GM12878 (cell line): ENCODE data around the gene NMUR2. TPM values are rescaled to one million over a fixed set of nuclear protein-coding genes. Genes with fewer than 3 reads are reported as not detected.

Source experiments
- ATAC-seq: fragments of 200-7000 bp; cut with Tn5 transposase; 3 replicates; pipeline ENCODE4 v1.9.1; 2020; ENCODE audit warnings: mild to moderate bottlenecking, moderate library complexity
- Bru-seq: library from RNA; stranded (reverse); fragments of 400-500 nt; gene quantifications from one replicate; lab custom pipeline; 2021; lab: Mats Ljungman, UMichigan
- BruChase-seq, 2 experiments: library from RNA; stranded (reverse); fragments of 400-500 nt; gene quantifications; one replicate each; lab custom pipeline; 2021; lab: Mats Ljungman, UMichigan
- BruUV-seq: library from RNA; stranded (reverse); fragments of 400-500 nt; replicated peaks from 2 replicates; lab custom pipeline; 2021; lab: Mats Ljungman, UMichigan
- CTCF ChIA-PET: fragments of 300-600 bp; sonication (Branson Sonifier 250); formaldehyde crosslinking; extraction: SDS; loops from one replicate; lab custom pipeline; 2021; ENCODE audit warnings: inconsistent platforms; lab: Yijun Ruan, JAX
- POLR2A ChIA-PET: fragments of 350-600 bp; formaldehyde crosslinking; extraction: SDS; loops from one replicate; lab custom pipeline; 2021; ENCODE audit warnings: inconsistent platforms; lab: Charles Lee
- RAD21 ChIA-PET: fragments of 300-600 bp; sonication (Branson Sonifier 250); formaldehyde crosslinking; loops from one replicate; lab custom pipeline; 2023; ENCODE audit warnings: antibody characterized with exemption; ENCODE audit not compliant: unreplicated experiment; lab: Charles Lee
- SMC1A ChIA-PET: fragments of 300-600 bp; sonication (Branson Sonifier 250); formaldehyde crosslinking; loops from one replicate; lab custom pipeline; 2023; ENCODE audit not compliant: unreplicated experiment, uncharacterized antibody; lab: Charles Lee
- DNase-seq: peaks from one replicate; pipeline ENCODE4 v3.0.0-alpha.2; 2011; ENCODE audit warnings: low read depth, low spot score
- FAIRE-seq: peaks from 3 replicates; lab custom pipeline; 2011; peaks lifted over from hg19 to GRCh38; lab: Jason Lieb, UNC
- H2AFZ ChIP-seq: 2 replicates; pipeline ENCODE4 v1.6.0; 2011; ENCODE audit warnings: low read depth, low read length, control low read depth; ENCODE audit not compliant: control insufficient read depth
- H3K27ac ChIP-seq: 2 replicates; pipeline ENCODE4 v1.5.1; 2011; ENCODE audit warnings: control low read depth; ENCODE audit not compliant: control insufficient read depth, insufficient read depth
- H3K27me3 ChIP-seq, 2 experiments: replicated peaks in 1 of 2; 2 replicates each; pipeline versions ENCODE4 v1.6.0 to v1.6.1; 2011; ENCODE audit warnings: low read length in 1 of 2; ENCODE audit not compliant: control insufficient read depth in 2 of 2, insufficient read depth in 2 of 2
- H3K36me3 ChIP-seq, 2 experiments: 2 replicates each; pipeline ENCODE4 v1.5.1; 2011; ENCODE audit warnings: low read length in 1 of 2; ENCODE audit not compliant: control insufficient read depth in 2 of 2, insufficient read depth in 2 of 2
- H3K4me1 ChIP-seq: 2 replicates; pipeline ENCODE4 v1.6.1; 2011; ENCODE audit warnings: mild to moderate bottlenecking, low read length, moderate library complexity, mixed read lengths; ENCODE audit not compliant: control insufficient read depth, insufficient read depth
- H3K4me2 ChIP-seq: 2 replicates; pipeline ENCODE4 v1.6.0; 2011; ENCODE audit warnings: control low read depth; ENCODE audit not compliant: control insufficient read depth, insufficient read depth
- H3K4me3 ChIP-seq: fragments of 200-600 bp; sonication (generic); 2 replicates; pipeline ENCODE4 v1.5.1; 2016
- H3K79me2 ChIP-seq: 2 replicates; pipeline ENCODE4 v1.6.0; 2011; ENCODE audit warnings: low read length; ENCODE audit not compliant: control insufficient read depth, insufficient read depth
- H3K9ac ChIP-seq: 2 replicates; pipeline ENCODE4 v1.8.0; 2011; ENCODE audit warnings: low read length, control low read depth, mixed read lengths; ENCODE audit not compliant: control insufficient read depth, insufficient read depth
- H3K9me3 ChIP-seq: replicated peaks from 3 replicates; pipeline ENCODE4 v1.5.1; 2011; ENCODE audit warnings: mild to moderate bottlenecking, low read length; ENCODE audit not compliant: control insufficient read depth, insufficient read depth
- H4K20me1 ChIP-seq: 2 replicates; pipeline ENCODE4 v1.6.0; 2011; ENCODE audit not compliant: control insufficient read depth, insufficient read depth
- CHD2 ChIP-seq: IDR thresholded peaks from 2 replicates; pipeline ENCODE4 v1.6.1; 2011; ENCODE audit warnings: low read depth, low read length, improper control_type of control experiment, borderline replicate concordance
- FOS ChIP-seq: IDR thresholded peaks from 3 replicates; pipeline ENCODE4 v1.6.1; 2011; ENCODE audit warnings: borderline replicate concordance; ENCODE audit not compliant: insufficient read length; ENCODE audit errors: extremely low read depth
- JUND ChIP-seq: IDR thresholded peaks from 2 replicates; pipeline ENCODE4 v1.6.1; 2012; ENCODE audit warnings: low read depth, mild to moderate bottlenecking, low read length, improper control_type of control experiment, moderate library complexity
- MXI1 ChIP-seq: fragments of 150-350 bp; IDR thresholded peaks from 2 replicates; pipeline ENCODE4 v1.6.1; 2011; ENCODE audit warnings: low read depth, mild to moderate bottlenecking, inconsistent platforms, low read length, improper control_type of control experiment
- NFXL1 ChIP-seq: fragments of 450-650 bp; IDR thresholded peaks from 2 replicates; pipeline ENCODE4 v1.6.1; 2017; ENCODE audit warnings: antibody characterized with exemption, mild to moderate bottlenecking, borderline replicate concordance
- NR2C2 ChIP-seq: IDR thresholded peaks from 2 replicates; pipeline ENCODE4 v1.6.1; 2011; ENCODE audit warnings: borderline replicate concordance, low read depth; ENCODE audit not compliant: control insufficient read depth, insufficient read length
- NR2F1 ChIP-seq: fragments of 450-650 bp; conservative IDR thresholded peaks from 2 replicates; pipeline ENCODE4 v1.6.1; 2017; ENCODE audit warnings: mild to moderate bottlenecking
- NRF1 ChIP-seq: conservative IDR thresholded peaks from 2 replicates; pipeline ENCODE4 v1.6.1; 2011; ENCODE audit warnings: mild to moderate bottlenecking, low read depth, low read length, improper control_type of control experiment
- PML ChIP-seq: IDR thresholded peaks from 2 replicates; pipeline ENCODE4 v1.6.1; 2012; ENCODE audit warnings: low read length, inconsistent platforms
- RELA ChIP-seq: fragments of 450-650 bp; IDR thresholded peaks from 2 replicates; pipeline ENCODE4 v1.8.0; 2014; ENCODE audit warnings: borderline replicate concordance; ENCODE audit not compliant: partially characterized antibody
- SIN3A ChIP-seq: IDR thresholded peaks from 2 replicates; pipeline ENCODE4 v1.6.1; 2012; ENCODE audit warnings: low read depth, low read length, improper control_type of control experiment
- SMARCA5 ChIP-seq: fragments of 450-650 bp; IDR thresholded peaks from 2 replicates; pipeline ENCODE4 v1.6.1; 2017; ENCODE audit warnings: mild to moderate bottlenecking
- SPI1 ChIP-seq: IDR thresholded peaks from 2 replicates; pipeline ENCODE4 v1.6.1; 2011; ENCODE audit warnings: low read depth, mild to moderate bottlenecking, low read length, moderate library complexity, borderline replicate concordance; ENCODE audit not compliant: insufficient read depth
- TARDBP ChIP-seq: IDR thresholded peaks from 2 replicates; pipeline ENCODE4 v1.6.1; 2016; ENCODE audit warnings: borderline replicate concordance
- TCF12 ChIP-seq: IDR thresholded peaks from 2 replicates; pipeline ENCODE4 v1.6.1; 2011; ENCODE audit warnings: low read depth, mild to moderate bottlenecking, low read length
- TCF3 ChIP-seq: IDR thresholded peaks from 2 replicates; pipeline ENCODE4 v1.6.1; 2012; ENCODE audit warnings: low read depth, mild to moderate bottlenecking, low read length, borderline replicate concordance; ENCODE audit not compliant: insufficient read depth
- WGBS: methylation state at CpG from one replicate; pipeline ENCODE4 v1.1.6; 2016; ENCODE audit warnings: low lambda C conversion rate; ENCODE audit not compliant: insufficient replicate concordance, insufficient coverage; ENCODE audit errors: missing lambda C conversion rate; 5-methylcytosine and 5-hydroxymethylcytosine counted together
- in situ Hi-C: fragments of 300-500 bp; cut with MboI; formaldehyde crosslinking; loops from 9 replicates; pipeline ENCODE4 v1.14.3; 2018; ENCODE audit warnings: mixed read lengths
- intact Hi-C: fragments of 100-400 bp; cut with micrococcal nuclease; formaldehyde crosslinking; loops from one replicate; pipeline ENCODE4 v1.14.2; 2022; ENCODE audit not compliant: unreplicated experiment
- long read RNA-seq, 2 experiments: library from polyadenylated mRNA; unstranded; transcript quantifications; one replicate each; pipeline ENCODE4 v2.0.0, GENCODE V29; 2019 to 2020
- polyA minus RNA-seq, 3 experiments: library from RNA; depleted of rRNA, polyadenylated mRNA; stranded (reverse); fragments of >200 nt; gene quantifications; 2 replicates each; pipeline ENCODE4 v1.2.3, GENCODE V29; 2011
- polyA plus RNA-seq, 11 experiments: library from polyadenylated mRNA; depleted of rRNA in 4 of 11; unstranded in 6 of 11; stranded (reverse) in 5 of 11; fragments of >200 nt; fragmentation: Nextera tagmentation in 4 of 11; fragmentation: Illumina TruSeq in 1 of 11; extraction: Ambion mirVana in 4 of 11; extraction: Trizol in 1 of 11; gene quantifications; 1 replicate in 1 of 11; 2 replicates in 10 of 11; pipeline versions ENCODE4 v1.2.1 to v1.2.3, GENCODE V29; 2011 to 2016; ENCODE audit warnings: inconsistent platforms in 2 of 11, missing spikeins in 2 of 11, low read depth in 1 of 11
- total RNA-seq, 4 experiments: library from RNA; depleted of rRNA in 3 of 4; stranded (reverse); fragments of >200 nt in 3 of 4; fragmentation: Illumina TruSeq in 1 of 4; extraction: Trizol in 1 of 4; gene quantifications; 2 replicates each; pipeline versions ENCODE4 v1.2.1 to v1.2.3, GENCODE V29; 2013 to 2021
- TF ChIP-seq, protein P1 (sequence below): fragments of 450-650 bp; IDR thresholded peaks from 2 replicates; pipeline ENCODE4 v1.6.1; 2016; ENCODE audit warnings: mild to moderate bottlenecking
- TF ChIP-seq, protein P2 (sequence below): IDR thresholded peaks from 2 replicates; pipeline ENCODE4 v1.6.1; 2011; ENCODE audit warnings: borderline replicate concordance, low read depth, mild to moderate bottlenecking, moderate library complexity, mixed read lengths, low read length; ENCODE audit not compliant: insufficient read depth; ENCODE audit errors: extremely low read length

Gene NMUR2
- not detected in 2 replicates for total RNA-seq (2013; cell fraction: nucleolus; rRNA removed)
- total RNA-seq (2014; rRNA removed) (0.06 TPM in 1 of 2 replicates, not detected in the other), total RNA-seq (2014; rRNA removed; fragmentation: Illumina TruSeq; extraction: Trizol) (not detected in 2 replicates), total RNA-seq (2021) (not detected in 2 replicates), polyA plus RNA-seq (2011; rRNA removed) (0.11 TPM in 1 of 2 replicates, not detected in the other), polyA plus RNA-seq (2014; fragmentation: Illumina TruSeq; extraction: Trizol) (not detected in 2 replicates), polyA plus RNA-seq (2014; fragmentation: Nextera tagmentation; extraction: Ambion mirVana) (not detected), polyA plus RNA-seq (2014; rRNA removed) (0.06 TPM in 1 of 2 replicates, not detected in the other), polyA plus RNA-seq (2016; fragmentation: Nextera tagmentation; extraction: Ambion mirVana) (not detected), polyA minus RNA-seq (2011; rRNA and poly(A)+ RNA removed) (not detected in 2 replicates), Bru-seq, nascent RNA (percentile 17 among the genes with signal in this experiment), BruChase-seq, experiment 1, labeled RNA remaining after a 6-hour chase (percentile 7 among the genes with signal in this experiment), BruChase-seq, experiment 2, labeled RNA remaining after a 2-hour chase (percentile 10 among the genes with signal in this experiment)
- not detected for polyA plus RNA-seq (2011; ENCODE audit: low read depth)
- polyA plus RNA-seq (2011; cell fraction: cytosol; rRNA removed), result 0.05 and 0.10 TPM in 2 replicates
- 0.19 and 0.24 TPM in 2 replicates for polyA plus RNA-seq (2011; cell fraction: nucleus; rRNA removed)
- polyA plus RNA-seq (2012), result not detected in 2 replicates
- not detected in 2 replicates for polyA minus RNA-seq (2011; cell fraction: cytosol; rRNA and poly(A)+ RNA removed)
- polyA minus RNA-seq (2011; cell fraction: nucleus; rRNA and poly(A)+ RNA removed), result 0.12 and 0.19 TPM in 2 replicates
- long read RNA-seq, experiment 1, result 0 reads
- long read RNA-seq, experiment 2, partial matches to known transcripts, result 0 of 1 reads
- long read RNA-seq, experiment 2, other reads (novel, unspliced or antisense), result 1 of 1 reads

DNA sequence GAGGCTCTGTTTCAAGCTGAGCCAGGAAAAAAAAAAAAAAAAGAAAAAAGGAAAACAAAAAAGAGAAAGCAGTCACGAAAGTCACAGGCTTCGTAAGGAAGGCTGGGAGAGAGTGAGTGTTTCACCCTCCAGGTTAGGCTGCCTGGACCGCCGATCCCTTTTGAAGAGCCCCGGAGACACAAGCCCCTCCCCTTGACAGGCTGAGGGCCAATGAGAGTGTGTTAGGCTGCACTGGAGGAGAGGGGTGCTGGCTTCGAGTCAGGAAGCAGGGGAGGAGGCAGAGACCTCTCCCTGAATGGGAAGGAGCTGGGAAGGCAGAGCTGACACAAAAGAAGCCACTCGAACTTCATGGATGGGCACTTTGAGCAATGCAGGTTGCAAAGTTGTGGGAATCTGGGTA is at the start of gene NMUR2:
TSS of gene NMUR2 (minus strand) at position 135 of the 400 bp plus-strand sequence. CDS start 166 bp downstream, outside the sequence.
- Histone ChIP-seq H2AFZ (no peak within 1 kb of the TSS), H3K4me3 (no peak within 1 kb of the TSS), H3K79me2 (no peaks in the 10 kb centered on the region), H3K4me1 (no peaks in the 10 kb centered on the region), H4K20me1 (no peaks in the 10 kb centered on the region), H3K9me3 (no peaks in the 10 kb centered on the region), H3K27me3 (no peaks in the 10 kb centered on the region), H3K36me3 (no peaks in the 10 kb centered on the region), H3K27ac (no peak within 1 kb of the TSS), H3K4me2 (no peak within 1 kb of the TSS), H3K9ac (no peak within 1 kb of the TSS)
- intact Hi-C loops, result no loop called here
- in situ Hi-C loops, result no loop called here
- BruUV-seq, result no TSS peak
- SMC1A ChIA-PET, result interaction anchor here (0.6 kb wide), 1 partner anchor 318 kb away, joined by 5 read pairs; no protein-coding TSS in a partner anchor
- POLR2A ChIA-PET, result interaction anchor here (0.7 kb wide), 1 partner anchor 53 kb away, joined by 5 read pairs; no protein-coding TSS in a partner anchor
- DNase-seq, result no peak
- CTCF ChIA-PET, result interaction anchor here (1.7 kb wide), 1 partner anchor 56 kb away, joined by 5 read pairs; no protein-coding TSS in a partner anchor
- no peak for FAIRE-seq
- TF ChIP-seq CHD2 (no peak), NR2F1 (no peak), NFXL1 (no peak), MXI1 (no peak), FOS (no peak), TCF12 (no peak), TARDBP (no peak), SMARCA5 (no peak), TCF3 (no peak), PML (no peak), SIN3A (no peak), NR2C2 (no peak), NRF1 (no peak), SPI1 (no peak), RELA (no peak), JUND (no peak)
- TF ChIP-seq, protein P1, sequence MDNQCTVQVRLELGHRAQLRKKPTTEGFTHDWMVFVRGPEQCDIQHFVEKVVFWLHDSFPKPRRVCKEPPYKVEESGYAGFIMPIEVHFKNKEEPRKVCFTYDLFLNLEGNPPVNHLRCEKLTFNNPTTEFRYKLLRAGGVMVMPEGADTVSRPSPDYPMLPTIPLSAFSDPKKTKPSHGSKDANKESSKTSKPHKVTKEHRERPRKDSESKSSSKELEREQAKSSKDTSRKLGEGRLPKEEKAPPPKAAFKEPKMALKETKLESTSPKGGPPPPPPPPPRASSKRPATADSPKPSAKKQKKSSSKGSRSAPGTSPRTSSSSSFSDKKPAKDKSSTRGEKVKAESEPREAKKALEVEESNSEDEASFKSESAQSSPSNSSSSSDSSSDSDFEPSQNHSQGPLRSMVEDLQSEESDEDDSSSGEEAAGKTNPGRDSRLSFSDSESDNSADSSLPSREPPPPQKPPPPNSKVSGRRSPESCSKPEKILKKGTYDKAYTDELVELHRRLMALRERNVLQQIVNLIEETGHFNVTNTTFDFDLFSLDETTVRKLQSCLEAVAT, result no peak
- TF ChIP-seq, protein P2, sequence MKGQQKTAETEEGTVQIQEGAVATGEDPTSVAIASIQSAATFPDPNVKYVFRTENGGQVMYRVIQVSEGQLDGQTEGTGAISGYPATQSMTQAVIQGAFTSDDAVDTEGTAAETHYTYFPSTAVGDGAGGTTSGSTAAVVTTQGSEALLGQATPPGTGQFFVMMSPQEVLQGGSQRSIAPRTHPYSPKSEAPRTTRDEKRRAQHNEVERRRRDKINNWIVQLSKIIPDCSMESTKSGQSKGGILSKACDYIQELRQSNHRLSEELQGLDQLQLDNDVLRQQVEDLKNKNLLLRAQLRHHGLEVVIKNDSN, result no peak
- RAD21 ChIA-PET, result no interaction called here
- peak; percentile 49; the same call in 2 of the 3 replicates for ATAC-seq
- 3% methylated on average over 7 of the region's 7 CpGs for WGBS
